Right atrium auricular region (tissue), 2 donors: ENCODE results near the gene TFF1. TPM values are rescaled to one million over a fixed set of nuclear protein-coding genes. Genes with fewer than 3 reads are reported as not detected.

Source experiments
- DNase-seq: peaks from one replicate; pipeline ENCODE4 v3.0.0-alpha.2; 2019; ENCODE audit warnings: low spot score
- H3K27ac ChIP-seq, 2 donors: fragments of 200-600 bp; sonication (generic); 1 replicate in 1 of 2; 2 replicates in 1 of 2; pipeline ENCODE4 v1.5.1; 2016 to 2019
- H3K27me3 ChIP-seq, 2 donors: fragments of 200-600 bp; sonication (generic); one replicate each; pipeline versions ENCODE4 v1.5.1 to v1.6.0; 2017 to 2019
- H3K36me3 ChIP-seq: fragments of 200-600 bp; sonication (generic); one replicate; pipeline ENCODE4 v1.5.1; 2016
- H3K4me1 ChIP-seq, 2 donors: fragments of 200-600 bp; sonication (generic); one replicate each; pipeline versions ENCODE4 v1.5.1 to v1.6.0; 2017 to 2019
- H3K4me3 ChIP-seq, 2 donors: fragments of 200-600 bp; sonication (generic); 1 replicate in 1 of 2; 2 replicates in 1 of 2; pipeline ENCODE4 v1.5.1; 2017 to 2019; ENCODE audit warnings: mild to moderate bottlenecking in 1 of 2, moderate library complexity in 1 of 2
- H3K9me3 ChIP-seq, 2 donors: fragments of 200-600 bp; sonication (generic); one replicate each; pipeline ENCODE4 v1.5.1; 2019
- total RNA-seq, 2 donors: library from RNA; depleted of rRNA; stranded (reverse); fragments of >200 nt; gene quantifications; one replicate each; pipeline ENCODE4 v1.1.0, GENCODE V29; 2016
- TF ChIP-seq, protein P1 (sequence below), 2 donors: fragments of 200-600 bp; sonication (generic); IDR thresholded peaks; one replicate each; pipeline ENCODE4 v1.5.1; 2019; ENCODE audit warnings: antibody characterized with exemption in 2 of 2

Gene TFF1
- total RNA-seq, 2 donors from 2014 or later: not detected

DNA sequence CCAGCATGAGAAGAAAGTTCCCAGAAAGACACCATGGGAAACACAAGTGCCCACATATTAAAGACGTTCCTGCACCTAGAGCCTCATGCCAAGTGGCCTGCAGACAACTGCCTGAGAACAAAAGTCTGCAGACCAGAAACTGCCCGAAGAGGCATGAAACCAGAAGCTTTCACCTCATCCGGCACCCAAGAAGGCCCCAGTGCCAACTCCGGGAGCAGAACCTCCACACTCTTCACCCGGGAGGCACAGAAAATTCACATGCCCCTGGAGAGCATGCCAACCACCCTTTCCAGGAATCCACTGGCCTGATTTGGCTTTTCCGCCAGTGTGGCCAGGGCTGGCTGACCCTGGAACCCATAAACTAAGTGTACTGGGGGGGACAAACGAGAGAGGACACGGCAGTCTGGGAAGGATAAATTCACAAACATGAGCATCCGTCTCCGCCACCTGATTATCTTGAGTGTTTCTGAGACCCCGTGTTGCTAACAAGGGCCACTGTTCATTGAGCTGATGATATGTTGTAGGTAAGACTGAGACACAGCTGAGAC lies 22.3 kb downstream of the TFF1 start:
- no peak overlapping the region for H3K4me3 ChIP-seq

GRCh38 chr21:42343556-42343955 lies 22.8 kb downstream of the TFF1 start:
- Histone ChIP-seq H3K4me1 (no peaks in the 10 kb centered on the region), H3K27ac (no peak overlapping the region), H3K4me3 (no peak overlapping the region), H3K27me3 (no peaks in the 10 kb centered on the region), H3K36me3 (no peaks in the 10 kb centered on the region), H3K9me3 (no peaks in the 10 kb centered on the region)
- no peak for DNase-seq
- TF ChIP-seq, protein P1, sequence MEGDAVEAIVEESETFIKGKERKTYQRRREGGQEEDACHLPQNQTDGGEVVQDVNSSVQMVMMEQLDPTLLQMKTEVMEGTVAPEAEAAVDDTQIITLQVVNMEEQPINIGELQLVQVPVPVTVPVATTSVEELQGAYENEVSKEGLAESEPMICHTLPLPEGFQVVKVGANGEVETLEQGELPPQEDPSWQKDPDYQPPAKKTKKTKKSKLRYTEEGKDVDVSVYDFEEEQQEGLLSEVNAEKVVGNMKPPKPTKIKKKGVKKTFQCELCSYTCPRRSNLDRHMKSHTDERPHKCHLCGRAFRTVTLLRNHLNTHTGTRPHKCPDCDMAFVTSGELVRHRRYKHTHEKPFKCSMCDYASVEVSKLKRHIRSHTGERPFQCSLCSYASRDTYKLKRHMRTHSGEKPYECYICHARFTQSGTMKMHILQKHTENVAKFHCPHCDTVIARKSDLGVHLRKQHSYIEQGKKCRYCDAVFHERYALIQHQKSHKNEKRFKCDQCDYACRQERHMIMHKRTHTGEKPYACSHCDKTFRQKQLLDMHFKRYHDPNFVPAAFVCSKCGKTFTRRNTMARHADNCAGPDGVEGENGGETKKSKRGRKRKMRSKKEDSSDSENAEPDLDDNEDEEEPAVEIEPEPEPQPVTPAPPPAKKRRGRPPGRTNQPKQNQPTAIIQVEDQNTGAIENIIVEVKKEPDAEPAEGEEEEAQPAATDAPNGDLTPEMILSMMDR (IDR thresholded peaks at IDR 0.05): no peak

More for the DNA sequence above, 22.3 kb downstream of the TFF1 start:
- Histone ChIP-seq H3K9me3 (no peaks in the 10 kb centered on the region), H3K4me1 (no peaks in the 10 kb centered on the region), H3K36me3 (no peaks in the 10 kb centered on the region), H3K27ac (no peak overlapping the region), H3K27me3 (no peaks in the 10 kb centered on the region)
- TF ChIP-seq, protein P1 (IDR thresholded peaks at IDR 0.05): no peak
- no peak for DNase-seq

- Histone ChIP-seq H3K27me3 (no peaks in the 10 kb centered on the region), H3K4me3 (no peak overlapping the region), H3K4me1 (no peaks in the 10 kb centered on the region), H3K36me3 (no peaks in the 10 kb centered on the region), H3K9me3 (no peaks in the 10 kb centered on the region), H3K27ac (no peak overlapping the region)
- DNase-seq: no peak
- TF ChIP-seq, protein P1 (IDR thresholded peaks at IDR 0.05): no peak
Measured at GRCh38 chr21:42343101-42343500, 23.2 kb downstream of the TFF1 start.

- no peak overlapping the region for H3K4me3 ChIP-seq
- H3K4me1 ChIP-seq: no peaks in the 10 kb centered on the region
- TF ChIP-seq, protein P1 (IDR thresholded peaks at IDR 0.05): no peak
- no peaks in the 10 kb centered on the region for H3K36me3 ChIP-seq
- no peaks in the 10 kb centered on the region for H3K27me3 ChIP-seq
- no peak for DNase-seq
- no peak overlapping the region for H3K27ac ChIP-seq
- no peaks in the 10 kb centered on the region for H3K9me3 ChIP-seq
Measured at GRCh38 chr21:42341776-42342542, 24.4 kb downstream of the TFF1 start.

GRCh38 chr21:42340187-42341050 lies 25.9 kb downstream of the TFF1 start:
- no peak overlapping the region for H3K4me3 ChIP-seq
- H3K36me3 ChIP-seq: no peaks in the 10 kb centered on the region
- DNase-seq: no peak
- no peaks in the 10 kb centered on the region for H3K9me3 ChIP-seq
- no peak overlapping the region for H3K27ac ChIP-seq
- TF ChIP-seq, protein P1 (IDR thresholded peaks at IDR 0.05): no peak
- no peaks in the 10 kb centered on the region for H3K27me3 ChIP-seq
- no peaks in the 10 kb centered on the region for H3K4me1 ChIP-seq
